Kasumi-1 (cell line): ENCODE results near the gene MYLIP.
A peak's percentile ranks its signal among the peaks of the same experiment; 100 is the strongest.

Experiments
- DNase-seq, 2 experiments: peaks; one replicate each; lab custom pipeline; 2025; lab: John Stamatoyannopoulos, UW

MYLIP gene

DNA sequence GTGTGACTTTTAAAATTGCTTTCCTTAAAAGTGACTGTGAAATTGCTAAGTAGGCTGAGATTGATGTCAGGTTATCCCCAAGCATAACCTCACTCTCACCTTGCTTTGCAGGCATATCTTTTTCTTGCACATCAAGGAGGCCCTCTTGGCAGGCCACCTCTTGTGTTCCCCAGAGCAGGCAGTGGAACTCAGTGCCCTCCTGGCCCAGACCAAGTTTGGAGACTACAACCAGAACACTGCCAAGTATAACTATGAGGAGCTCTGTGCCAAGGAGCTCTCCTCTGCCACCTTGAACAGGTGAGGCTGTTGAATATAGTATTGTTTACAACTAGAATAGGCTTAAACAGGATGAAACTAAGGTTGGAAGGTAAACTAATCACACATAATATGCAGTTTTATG, 12.6 kb downstream of the MYLIP start:
- no peak for DNase-seq

DNA sequence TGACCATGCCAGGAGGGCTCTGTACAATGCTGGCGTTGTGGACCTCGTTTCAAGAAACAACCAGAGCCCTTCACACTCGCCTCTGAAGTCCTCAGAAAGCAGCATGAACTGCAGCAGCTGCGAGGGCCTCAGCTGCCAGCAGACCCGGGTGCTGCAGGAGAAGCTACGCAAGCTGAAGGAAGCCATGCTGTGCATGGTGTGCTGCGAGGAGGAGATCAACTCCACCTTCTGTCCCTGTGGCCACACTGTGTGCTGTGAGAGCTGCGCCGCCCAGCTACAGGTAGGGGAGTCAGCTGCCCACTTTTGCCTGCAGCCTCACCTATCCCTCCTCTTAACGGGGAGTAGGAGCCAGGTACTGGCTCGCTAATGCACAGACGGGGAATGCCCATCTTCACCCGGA, 16.2 kb downstream of the MYLIP start:
- no peak for DNase-seq

DNA sequence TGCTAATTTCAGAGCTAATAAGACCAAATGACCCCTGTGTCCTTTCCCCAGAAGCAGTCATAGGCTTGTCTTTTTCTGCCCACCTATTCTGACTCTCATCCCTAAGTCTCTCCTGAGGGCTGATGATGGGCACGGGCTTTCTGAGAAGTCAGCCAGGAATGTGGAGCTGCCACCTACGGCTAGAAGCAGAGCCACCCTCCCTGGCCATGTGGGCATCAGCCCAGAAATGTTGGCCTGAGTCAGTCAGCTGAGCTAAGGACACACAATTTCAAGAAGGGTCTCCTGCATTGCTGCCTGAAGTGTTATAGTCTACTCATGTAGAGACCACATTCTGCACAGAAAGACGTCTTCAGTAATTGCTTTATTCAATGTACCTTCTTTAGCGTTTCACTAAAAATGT, 17.1 kb downstream of the MYLIP start:
- no peak for DNase-seq

DNA sequence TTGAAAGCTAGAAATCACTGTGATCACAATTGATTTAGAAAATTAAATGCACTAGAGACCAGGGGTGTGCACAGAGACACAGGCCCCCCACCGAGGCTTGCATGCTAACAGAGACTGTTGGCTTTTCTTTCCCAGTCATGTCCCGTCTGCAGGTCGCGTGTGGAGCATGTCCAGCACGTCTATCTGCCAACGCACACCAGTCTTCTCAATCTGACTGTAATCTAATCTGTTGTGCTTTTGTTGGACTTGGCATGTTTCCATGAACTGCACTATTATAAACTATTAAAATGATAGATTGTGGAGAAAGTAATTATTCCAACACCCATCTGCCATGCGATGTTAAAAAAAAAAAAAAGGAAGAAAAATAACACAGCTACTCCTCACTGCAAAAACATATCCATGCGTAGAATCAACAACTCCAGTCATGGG, 17.7 kb downstream of the MYLIP start:
- DNase-seq = no peak

DNA sequence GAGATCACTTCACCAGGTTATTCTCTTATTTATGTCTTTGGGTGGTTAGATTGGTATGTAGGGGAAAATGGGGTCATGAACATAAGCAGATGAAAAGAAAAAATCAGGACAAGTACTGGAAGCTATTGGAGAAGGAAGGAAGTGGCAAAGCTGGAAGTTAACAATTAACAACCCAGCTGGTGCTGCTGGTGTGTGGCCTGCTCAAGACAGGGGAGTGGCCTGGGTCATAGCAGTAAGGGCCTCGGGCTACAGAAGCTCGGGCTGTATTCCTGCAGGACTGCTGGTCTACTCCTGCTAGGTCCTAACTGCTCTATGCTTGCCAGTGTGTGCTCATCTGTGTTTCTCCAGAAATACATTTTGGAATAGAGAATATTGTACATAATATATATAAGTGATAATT, 19.6 kb downstream of the MYLIP start:
- DNase-seq = no peak

DNA sequence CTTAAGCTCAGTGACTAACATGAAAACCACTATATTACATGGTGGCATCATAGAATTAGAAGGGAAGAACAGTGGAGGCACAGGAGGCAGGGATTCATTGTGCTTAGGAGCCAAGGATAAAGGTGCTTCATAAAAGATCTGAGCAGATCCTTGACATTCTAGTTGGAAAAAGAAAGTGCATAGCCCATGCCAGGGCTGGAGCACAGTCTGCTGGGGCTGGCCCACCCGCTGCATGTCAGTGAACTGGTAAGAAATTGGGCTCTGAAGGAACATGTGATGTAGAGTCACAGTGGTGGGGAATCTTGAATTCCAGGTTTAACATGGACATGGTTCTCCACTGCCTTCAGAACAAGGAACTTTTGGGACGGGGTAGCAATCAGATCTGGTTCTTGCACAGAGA, 20.4 kb downstream of the MYLIP start:
- DNase-seq = no peak

DNA sequence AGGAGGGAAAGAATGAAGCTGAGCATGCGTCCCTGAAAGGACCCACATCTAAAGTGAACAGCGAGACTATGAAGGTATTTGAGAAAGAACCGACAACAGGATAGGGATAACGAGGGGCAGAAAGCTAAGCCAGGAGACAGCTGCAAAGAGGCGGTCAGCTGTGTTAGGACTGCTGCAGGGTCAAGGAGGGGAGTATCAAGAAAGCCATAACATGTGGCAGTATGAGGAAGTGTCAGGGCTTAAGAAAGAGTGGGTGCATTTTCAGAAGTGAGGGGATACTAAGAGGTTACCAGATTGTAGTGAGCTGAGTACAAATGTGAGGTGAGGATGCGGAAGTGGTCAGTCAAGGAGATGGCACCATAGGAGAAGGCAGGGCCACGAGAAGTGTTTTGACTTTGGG, 21.2 kb downstream of the MYLIP start:
- DNase-seq = no peak

DNA sequence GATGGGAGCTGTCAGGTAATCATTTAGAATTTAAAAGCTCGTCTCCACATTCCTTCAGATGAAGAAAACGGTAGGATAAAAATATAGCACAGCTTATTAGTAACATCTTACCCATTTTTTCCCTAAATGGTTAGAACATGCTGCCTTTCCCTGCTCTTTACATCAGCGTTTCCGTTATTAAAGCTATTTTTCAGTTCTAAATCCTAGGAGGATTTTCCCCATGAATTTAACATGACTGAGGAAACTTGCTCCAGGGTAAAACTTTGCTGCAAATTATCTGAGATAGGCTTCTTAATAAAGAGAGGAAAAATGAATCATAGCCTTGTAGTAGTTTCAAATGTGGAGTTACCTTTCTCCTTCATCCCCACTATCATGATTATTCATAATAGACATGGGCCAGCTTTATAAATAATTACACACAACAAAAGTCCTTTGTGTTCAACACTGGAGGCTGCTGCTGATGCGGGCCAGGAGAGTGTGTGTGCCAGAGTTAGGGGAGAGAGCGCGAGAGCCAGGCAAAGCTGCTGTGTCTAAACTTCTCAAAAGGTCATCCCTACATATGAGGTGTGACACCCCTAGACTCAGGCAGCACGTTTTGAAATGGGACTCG, 24.4 kb downstream of the MYLIP start:
- no peak for DNase-seq

DNA sequence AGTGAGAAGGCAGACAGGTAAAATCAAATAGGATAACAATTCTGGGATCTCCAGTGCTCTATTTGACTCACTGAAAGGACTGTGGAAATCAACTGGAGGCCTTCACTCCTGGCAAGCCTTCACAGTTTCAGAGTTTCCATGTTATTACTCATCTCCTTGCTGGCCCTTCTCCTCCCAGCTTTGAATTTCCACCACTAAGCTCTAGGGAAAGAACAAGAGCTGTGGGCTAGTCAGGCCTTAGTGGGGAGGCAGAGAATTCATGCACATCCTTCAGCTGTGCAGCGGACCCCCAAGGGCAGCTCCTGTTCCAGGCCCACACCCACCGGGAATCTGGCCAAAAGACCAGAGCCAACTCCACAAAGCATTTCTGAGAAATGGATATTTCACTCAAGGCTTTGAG, 26.0 kb downstream of the MYLIP start:
- no peak for DNase-seq

DNA sequence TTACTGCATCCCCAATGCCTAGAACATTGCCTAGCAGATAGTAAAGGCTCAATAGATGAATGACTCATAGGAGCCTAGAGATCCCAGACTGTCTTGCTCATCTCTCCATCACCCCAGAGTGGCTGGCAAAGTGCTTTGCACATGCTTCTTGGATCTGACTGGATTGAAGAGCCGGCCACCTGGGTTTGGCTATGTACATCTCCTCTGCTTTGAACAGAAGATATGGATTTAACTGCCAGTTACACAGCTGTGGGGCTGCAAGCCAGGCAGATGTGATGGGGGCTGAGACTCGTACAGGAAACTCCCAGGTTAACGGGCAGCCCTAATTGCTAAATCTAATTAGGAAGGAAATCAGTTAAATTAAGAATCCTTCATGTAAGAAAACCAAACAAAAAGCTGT, 28.6 kb downstream of the MYLIP start:
- DNase-seq = no peak

DNA sequence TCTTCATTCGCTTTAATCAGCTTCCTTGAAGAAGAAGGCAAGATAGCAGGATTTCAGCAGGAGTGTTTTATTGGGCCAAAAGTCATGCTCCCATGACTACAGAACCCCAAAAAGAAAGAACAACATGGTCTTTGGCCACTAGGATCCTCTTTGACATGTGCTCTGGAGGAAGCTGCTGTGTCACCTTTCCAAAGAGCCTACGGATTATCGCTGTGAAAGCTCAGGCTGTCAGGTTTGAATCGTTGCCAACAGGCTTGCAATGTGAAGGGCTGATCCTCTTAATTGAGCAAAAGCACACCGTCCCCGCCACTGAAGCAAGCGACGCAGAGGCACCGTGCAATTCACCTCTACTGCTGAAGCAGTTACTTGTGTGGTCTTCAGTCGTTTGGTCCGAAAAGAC, 29.0 kb downstream of the MYLIP start:
- DNase-seq = no peak

DNA sequence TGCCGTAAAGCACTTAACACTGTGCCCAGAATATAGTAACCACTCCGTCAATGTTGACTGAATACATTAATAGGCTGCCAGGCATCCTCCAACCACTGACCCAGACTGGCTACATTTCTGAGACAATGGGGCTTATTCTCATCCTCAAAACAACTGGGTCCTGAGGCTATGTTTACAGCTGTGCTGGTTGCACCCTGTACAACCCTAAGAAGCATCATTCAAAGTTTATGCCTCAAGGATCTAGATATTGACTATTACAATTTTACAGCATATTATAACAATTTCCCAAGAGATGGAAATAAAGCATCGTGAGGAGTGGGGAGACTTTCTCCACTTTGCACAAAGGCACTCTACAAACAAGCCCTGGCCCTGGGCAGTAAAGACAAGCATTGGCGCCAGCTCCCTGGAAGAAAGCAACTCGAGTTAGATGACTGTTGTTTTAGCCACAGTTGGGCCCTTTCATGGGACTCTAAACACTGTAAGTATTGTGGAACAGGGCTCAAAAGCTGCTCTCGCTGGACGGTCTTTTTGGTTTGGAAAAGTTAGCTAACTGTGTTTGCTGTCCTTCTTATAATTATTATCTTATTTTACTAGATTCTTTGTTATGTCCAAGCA, 30.2 kb downstream of the MYLIP start:
- no peak for DNase-seq

DNA sequence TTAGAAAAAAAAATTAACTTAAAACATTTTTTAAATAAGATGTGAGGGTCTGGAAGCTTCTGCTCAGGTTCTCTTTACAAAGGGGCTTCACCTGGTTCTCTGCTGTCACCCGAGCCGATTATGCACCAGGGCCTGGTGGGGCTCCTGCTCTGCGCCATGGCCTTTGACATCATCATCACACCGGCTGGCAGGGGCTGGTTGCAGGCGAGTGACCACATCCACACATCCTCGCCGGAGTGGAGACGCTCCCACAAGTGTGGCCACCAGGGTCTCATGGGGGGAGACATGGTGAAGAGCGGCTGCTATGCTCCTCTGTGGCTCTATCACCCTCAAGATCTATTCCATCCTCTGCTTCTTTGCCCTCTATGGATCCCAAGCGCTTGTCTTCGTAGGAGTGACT, 31.9 kb downstream of the MYLIP start:
- DNase-seq = no peak

DNA sequence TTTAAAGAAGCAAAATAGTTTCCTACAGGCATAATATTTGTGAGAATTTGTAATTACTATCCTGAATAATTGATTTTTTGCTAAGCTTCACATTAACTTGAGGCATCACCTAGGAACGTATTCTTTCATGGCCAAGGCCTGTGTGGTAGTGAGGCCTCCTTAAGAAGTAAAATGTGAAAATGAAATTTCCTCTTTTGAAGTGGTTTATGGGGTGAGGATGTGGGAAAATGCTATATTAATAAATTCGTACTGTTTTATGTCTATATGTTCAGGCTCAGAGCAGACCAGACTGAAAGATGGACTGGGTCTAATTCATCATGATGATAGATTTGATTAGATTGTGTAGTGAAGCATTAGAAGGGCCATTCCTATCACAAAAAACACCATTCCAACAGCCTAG, 33.1 kb downstream of the MYLIP start:
- DNase-seq = no peak

DNA sequence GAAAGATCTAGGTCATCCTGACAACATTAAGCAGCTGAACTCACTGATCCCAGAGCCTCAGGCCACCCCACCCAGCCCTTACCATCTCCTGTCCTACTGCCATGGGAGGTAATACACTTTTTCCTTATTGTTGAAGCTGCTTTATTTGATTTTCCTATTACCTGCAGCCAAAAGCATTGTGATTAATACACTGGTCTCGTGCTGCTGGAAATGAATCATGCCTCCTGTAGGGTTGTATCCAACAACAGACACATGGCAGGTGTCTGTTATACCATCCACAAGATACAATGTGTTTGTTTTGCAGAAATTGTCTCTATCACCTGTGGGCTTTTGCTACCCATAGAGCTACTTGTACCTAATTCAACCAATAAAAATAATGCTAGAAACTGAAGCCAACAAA, 34.2 kb downstream of the MYLIP start:
- no peak for DNase-seq

DNA sequence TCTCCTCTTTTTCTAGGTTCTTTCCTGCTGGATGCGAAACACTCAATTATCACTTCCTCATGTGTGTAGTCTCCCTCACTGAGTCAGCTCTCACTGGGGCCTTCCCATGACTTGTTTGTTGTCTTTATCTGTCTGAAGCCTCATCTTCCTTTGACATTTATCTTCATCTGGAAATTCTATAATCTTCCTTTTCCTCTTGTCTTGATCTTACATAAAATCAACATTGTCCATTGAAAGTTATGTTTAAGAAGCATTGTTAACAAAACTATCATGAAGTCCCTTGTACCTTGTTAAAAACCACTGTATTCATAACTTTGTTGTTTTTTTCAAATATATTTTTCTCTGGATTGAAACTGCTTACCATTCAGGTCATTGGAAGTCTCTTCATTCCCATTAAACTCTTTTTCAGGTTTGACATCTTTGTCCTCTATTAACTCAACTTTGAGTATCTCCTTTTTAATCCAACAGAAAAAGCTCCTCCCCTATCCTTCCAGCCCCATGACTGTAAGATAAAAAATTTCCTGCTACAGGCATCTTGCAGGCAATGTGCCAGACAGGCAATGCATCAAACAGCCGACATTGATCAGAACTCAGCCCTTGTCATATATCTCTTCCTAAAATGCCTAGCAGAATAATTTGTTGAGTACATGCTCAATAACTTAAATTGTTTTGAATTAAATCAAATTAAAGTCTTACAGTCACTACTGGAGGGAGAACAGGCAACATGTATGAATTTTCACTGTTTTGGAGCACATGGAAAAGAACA, 34.8 kb downstream of the MYLIP start:
- DNase-seq = no peak

DNA sequence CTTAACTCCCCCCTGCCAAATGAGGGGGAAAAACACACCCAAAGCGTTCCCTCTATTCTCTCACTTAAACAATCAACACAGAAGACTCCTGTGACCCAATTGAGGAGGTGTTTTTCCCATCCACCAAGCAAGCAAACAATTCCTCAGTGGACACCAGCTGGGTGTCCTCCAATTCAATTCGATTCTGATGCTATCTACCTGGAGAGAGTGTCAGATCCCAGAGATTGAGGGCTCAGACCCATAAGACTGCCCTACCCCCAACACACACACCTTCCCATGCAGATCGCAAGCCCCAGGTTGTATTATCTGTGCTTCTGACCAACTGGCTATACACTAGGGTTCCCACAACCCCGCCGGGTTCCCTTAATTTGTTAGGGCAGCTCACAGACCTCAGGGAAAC, 36.8 kb downstream of the MYLIP start:
- no peak for DNase-seq

DNA sequence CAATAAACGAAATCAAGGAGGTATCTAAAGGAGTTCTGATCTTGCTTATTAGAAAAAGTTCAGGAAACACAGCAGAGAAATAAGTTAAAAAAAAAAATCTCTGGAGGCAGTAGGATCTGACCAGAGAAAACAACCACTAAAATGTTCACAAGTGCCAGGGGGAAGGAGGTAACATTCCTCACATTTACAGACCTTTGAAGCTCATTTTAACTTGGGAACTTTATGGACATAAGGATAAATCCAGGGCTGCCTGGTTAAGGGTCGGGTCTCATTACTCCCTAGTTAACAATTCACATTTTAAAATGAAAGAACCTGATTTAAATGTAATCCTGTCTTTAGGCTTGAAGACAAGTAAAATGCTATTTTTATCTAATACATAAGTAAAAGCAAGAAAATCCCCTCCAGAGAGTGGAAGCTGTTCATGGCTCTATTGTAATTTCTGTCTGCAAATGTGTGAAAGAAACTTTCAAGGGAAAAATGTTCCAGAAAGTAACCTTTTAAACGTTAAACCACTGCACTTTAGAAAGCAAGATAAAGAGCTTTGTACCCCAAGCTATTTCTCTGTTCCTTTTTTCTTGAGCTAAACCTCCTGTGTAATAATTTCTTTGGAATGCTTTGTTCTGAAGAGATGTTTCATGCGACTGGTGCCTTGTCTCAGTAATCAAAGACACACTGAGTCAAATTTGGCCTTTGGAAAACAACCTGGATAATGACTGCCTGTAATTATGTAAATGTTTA, 38.2 kb downstream of the MYLIP start:
- DNase-seq = no peak

DNA sequence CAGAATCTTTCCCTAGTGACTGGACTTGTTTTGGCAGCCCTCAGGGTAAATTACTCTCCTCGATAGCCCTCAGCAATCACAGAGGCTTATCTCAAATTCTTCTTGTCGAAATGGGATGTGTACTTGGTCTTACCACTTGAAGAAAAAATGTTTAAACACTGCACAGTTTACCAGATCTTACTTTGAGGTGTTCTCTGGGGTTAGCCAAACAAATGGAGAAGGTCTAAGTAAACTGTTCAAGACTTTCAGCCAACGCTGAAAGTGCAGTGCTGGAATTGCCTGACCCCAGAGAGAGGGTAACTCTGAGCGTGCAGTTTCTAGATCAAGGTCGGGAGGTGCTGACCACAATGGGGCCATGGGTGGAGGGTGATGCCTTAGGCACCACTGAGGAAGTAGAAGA, 39.2 kb downstream of the MYLIP start:
- no peak for DNase-seq

DNA sequence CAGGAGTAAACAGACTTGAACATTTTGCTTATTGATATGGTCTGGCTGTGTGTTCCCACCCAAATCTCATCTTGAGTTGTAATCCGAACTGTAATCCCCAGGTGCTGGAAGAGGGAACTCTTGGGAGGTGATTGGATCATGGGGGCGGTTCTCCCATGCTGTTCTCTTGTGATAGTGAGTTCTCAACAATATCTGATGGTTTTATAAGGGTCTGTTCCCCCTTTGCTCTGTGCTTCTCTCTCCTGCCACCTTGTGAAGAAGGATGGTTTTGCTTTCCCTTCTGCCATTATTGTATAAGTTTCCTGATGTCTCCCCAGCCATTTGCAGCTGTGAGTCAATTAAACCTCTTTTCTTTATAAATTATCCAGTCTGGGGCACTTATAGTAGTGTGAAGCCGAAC, 40.0 kb downstream of the MYLIP start:
- peak; percentile 56 to 82 for DNase-seq

DNA sequence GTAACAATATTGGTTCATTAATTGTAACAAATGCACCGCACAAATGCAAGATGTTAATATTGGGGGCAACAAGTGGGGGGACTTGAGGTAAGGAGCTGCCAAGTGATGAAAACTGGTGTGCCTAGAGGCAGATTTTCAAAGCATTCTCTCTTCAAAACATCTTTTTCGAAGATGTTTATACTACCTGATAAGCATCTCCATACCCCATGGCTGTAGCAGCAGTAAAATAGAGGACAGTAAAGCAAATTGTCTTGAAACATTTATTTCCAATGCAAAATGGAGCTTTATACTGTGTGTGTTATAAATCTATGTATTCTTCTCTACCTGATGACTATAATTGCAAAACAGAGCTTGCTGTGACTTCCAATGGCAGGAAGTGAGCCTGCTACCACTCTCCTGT, 42.5 kb downstream of the MYLIP start:
- no peak for DNase-seq

DNA sequence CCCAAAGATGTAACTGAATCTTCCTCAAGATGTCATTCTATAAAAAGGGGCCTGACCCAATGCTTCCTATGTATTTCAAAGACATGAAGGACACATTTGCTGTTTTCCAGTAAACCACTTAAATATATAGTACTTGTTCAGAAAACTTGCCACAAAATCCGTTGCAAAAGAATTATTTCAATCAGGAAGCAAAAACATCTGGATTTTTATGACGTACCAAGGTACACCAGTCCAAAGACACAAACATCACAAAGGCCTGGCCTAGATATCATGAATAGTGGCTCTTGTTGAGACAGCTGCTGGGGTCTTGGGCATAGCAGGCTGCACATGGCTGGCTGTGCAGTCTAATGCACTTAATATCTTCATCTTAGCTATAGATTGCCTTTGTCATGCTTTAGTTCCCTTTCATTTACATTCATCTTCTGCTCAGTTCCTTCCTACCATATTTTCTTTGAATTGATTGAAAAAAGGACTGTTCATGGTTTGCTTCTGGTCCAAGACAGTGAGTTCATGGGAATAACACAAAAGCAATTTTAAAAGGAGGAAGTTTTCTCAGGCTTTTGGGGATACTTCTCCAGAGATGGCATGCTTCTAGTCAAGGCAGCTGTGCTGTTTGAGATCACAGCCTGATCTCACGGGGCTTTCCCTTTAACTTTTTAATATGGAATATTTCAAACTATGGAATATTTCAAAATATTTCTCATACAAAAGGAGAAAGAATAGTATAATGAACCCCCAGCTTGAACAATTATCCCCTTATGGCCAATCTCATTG, 44.5 kb downstream of the MYLIP start:
- no peak for DNase-seq
